GM19193 (cell line): ENCODE results near the gene RPL15.

Source experiments
- POLR2A ChIP-seq: IDR thresholded peaks from 4 replicates; pipeline ENCODE4 v1.6.1; 2011; ENCODE audit not compliant: insufficient read depth, insufficient read length; ENCODE audit errors: extremely low read depth

RPL15 gene

GRCh38 chr3:23968463-23969184 lies 51.7 kb downstream of the RPL15 start:
- no peak for TF ChIP-seq POLR2A

- no peak for TF ChIP-seq POLR2A
Observed at GRCh38 chr3:23969393-23969792, 52.5 kb downstream of the RPL15 start.
